Fibroblast of mammary gland (primary cell): Measurements from ENCODE around the gene AFF3.

Experiments used
- DNase-seq: peaks from one replicate; pipeline ENCODE4 v3.0.0-alpha.2; 2010; ENCODE audit warnings: low read depth
- H3K4me3 ChIP-seq: 2 replicates; pipeline ENCODE4 v1.5.1; 2011; ENCODE audit warnings: low read depth, mild to moderate bottlenecking, low read length, moderate library complexity; ENCODE audit not compliant: control insufficient read depth
- CTCF ChIP-seq: conservative IDR thresholded peaks from 2 replicates; pipeline ENCODE4 v1.5.1; 2011; ENCODE audit warnings: low read depth, low read length, inconsistent platforms; ENCODE audit not compliant: control insufficient read depth, insufficient read depth

AFF3 gene

DNA sequence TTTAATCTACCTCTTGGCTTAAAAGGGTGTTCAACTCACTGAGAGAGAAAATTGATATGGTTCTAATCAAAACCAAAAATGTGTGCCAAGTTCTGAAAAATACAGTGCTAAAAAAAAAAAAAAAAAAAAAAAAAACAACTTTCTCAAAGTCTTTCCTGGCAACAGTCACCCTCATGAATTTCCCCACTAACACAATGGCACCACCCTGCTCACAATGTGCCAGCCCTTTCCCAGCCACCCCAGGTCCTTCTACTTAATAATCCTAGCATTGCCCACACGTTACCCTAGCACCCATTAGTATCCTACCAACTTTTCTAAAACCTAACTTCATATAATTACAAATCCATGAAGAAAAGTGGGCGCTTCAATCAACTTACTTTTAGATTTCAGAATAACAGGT is 106.4 kb downstream of the AFF3 start:
- no peak overlapping the region for H3K4me3 ChIP-seq
- no peak for DNase-seq
- TF ChIP-seq CTCF: no peak

DNA sequence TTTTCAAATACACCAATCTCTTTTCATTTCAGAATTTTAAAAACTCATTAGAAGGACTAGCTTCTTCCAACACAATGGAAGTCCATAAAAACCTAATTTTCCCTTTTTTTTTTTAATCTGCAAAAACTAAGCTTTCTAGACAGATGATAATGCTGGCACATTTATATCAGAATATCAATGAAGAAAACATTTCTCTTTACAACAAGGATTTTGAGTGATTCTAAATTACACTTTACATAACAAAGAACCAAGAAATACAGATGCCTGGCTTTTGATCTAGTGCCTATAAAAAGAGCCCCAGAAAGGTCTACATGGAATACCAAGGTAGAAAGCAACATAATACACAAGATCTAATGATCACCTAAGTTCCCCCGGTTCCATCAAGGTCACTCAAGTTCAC is 108.0 kb downstream of the AFF3 start:
- no peak for DNase-seq
- no peak for TF ChIP-seq CTCF
- no peak overlapping the region for H3K4me3 ChIP-seq

- H3K4me3 ChIP-seq: no peak overlapping the region
- no peak for TF ChIP-seq CTCF
- DNase-seq: no peak
These were observed 108.4 kb downstream of the AFF3 start for GRCh38 chr2:100033976-100034375.

GRCh38 chr2:100031604-100032003 is 110.8 kb downstream of the AFF3 start:
- no peak for TF ChIP-seq CTCF
- no peak overlapping the region for H3K4me3 ChIP-seq
- DNase-seq: no peak

DNA sequence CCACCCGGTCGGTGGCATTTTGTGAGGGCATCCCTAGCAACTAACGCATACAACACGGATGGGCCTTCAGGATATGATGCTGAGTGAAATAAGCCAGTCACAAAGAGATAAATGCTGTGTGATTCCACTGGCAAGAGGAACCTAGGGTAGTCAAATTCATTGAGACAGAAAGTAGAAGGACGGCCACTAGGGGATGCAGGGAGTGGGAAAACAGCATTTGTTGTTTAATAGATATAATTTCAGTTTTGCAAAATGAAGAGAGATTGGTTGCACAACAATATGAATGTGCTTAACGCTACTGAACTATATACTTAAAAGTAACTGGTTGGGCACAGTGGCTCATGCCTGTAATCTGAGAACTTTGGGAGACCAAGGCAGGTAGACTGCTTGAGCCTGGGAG is 112.9 kb downstream of the AFF3 start:
- no peak overlapping the region for H3K4me3 ChIP-seq
- DNase-seq: no peak
- peak; percentile 9 for TF ChIP-seq CTCF

DNA sequence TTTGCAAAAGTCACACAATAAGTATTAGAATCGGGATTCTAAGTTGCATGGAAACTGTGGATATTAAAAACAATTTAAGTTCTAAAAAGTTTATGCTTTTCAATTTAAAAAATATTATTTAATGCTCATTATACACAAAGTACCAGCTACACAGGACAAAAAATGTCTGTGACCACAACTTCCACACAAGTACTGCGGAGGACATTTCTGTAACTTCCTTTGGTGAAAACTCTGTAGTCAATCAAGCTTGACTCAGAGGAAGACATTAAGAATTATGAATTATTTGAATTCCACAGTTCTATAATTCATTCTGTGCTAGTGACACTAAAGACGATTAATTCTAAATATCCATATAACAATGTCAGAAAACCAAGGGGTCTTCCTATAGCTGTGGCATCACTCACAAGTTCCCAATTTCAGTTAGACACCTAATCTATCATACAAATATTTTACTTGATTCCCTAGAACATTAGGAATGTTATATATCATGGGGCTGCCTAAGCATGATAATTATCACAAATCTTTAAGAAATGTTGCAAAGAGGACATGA is 120.5 kb downstream of the AFF3 start:
- no peak overlapping the region for H3K4me3 ChIP-seq
- no peak for DNase-seq
- no peak for TF ChIP-seq CTCF

DNA sequence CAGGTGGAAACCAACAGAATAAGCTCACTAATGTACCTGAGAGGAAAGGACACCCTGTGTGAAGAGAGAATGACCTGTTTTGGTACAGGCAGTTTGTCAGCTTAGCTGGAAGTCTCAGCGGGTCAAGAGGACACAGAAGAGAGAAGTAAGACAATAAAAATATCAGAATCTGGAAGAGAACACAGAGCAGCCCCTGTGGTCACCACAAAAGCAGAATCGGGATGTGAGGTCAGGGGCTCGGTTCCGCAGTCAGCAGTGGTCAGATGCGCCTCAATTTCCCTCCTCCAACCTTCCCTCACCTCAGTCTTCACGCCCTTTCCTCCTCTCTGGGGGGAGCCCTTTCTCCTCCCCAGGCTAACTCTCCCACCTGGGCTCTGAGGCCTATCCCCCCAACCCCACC is 122.9 kb downstream of the AFF3 start:
- no peak for TF ChIP-seq CTCF
- no peak overlapping the region for H3K4me3 ChIP-seq
- DNase-seq: no peak
